Keratinocyte (primary cell): ENCODE data around the gene CELF5. TPM values are rescaled to one million over a fixed set of nuclear protein-coding genes. Genes with fewer than 3 reads are reported as not detected.

Experiments
- DNase-seq: peaks from one replicate; pipeline ENCODE4 v3.0.0-alpha.2; 2011; ENCODE audit warnings: low read depth, missing footprints, low spot score
- FAIRE-seq: peaks from 2 replicates; lab custom pipeline; 2011; peaks lifted over from hg19 to GRCh38; lab: Jason Lieb, UNC
- H2AFZ ChIP-seq: 2 replicates; pipeline ENCODE4 v1.6.0; 2012; ENCODE audit warnings: low read length, control low read depth, inconsistent platforms; ENCODE audit not compliant: control insufficient read depth
- H3K27ac ChIP-seq: 2 replicates; pipeline ENCODE4 v1.5.1; 2011; ENCODE audit warnings: low read length; ENCODE audit not compliant: control insufficient read depth, insufficient read depth
- H3K27me3 ChIP-seq: 3 replicates; pipeline ENCODE4 v1.6.0; 2011; ENCODE audit warnings: low read length; ENCODE audit not compliant: control insufficient read depth, insufficient read depth; ENCODE audit errors: extremely low read depth
- H3K36me3 ChIP-seq, 2 experiments: 2 replicates in 1 of 2; 3 replicates in 1 of 2; pipeline ENCODE4 v1.5.1; 2011; ENCODE audit warnings: low read length in 2 of 2, mild to moderate bottlenecking in 1 of 2; ENCODE audit not compliant: control insufficient read depth in 2 of 2, insufficient read depth in 2 of 2; ENCODE audit errors: extremely low read depth in 1 of 2
- H3K4me1 ChIP-seq: 3 replicates; pipeline ENCODE4 v1.5.1; 2011; ENCODE audit warnings: low read length; ENCODE audit not compliant: control insufficient read depth, insufficient read depth; ENCODE audit errors: extremely low read depth
- H3K4me2 ChIP-seq: 3 replicates; pipeline ENCODE4 v1.6.0; 2011; ENCODE audit warnings: low read depth, low read length; ENCODE audit not compliant: control insufficient read depth, insufficient read depth; ENCODE audit errors: extremely low read depth
- H3K4me3 ChIP-seq, 3 experiments: fragments of 200-600 bp in 1 of 3; sonication (generic) in 1 of 3; 2 replicates in 2 of 3; 3 replicates in 1 of 3; pipeline ENCODE4 v1.5.1; 2011 to 2016; ENCODE audit warnings: low read length in 3 of 3, mild to moderate bottlenecking in 3 of 3, control low read depth in 2 of 3, inconsistent platforms in 1 of 3, low read depth in 1 of 3, mixed read lengths in 1 of 3, mixed run types in 1 of 3, moderate library complexity in 1 of 3; ENCODE audit not compliant: control insufficient read depth in 2 of 3, insufficient read depth in 2 of 3; ENCODE audit errors: extremely low read depth in 1 of 3
- H3K79me2 ChIP-seq: 2 replicates; pipeline ENCODE4 v1.6.0; 2012; ENCODE audit warnings: low read length; ENCODE audit not compliant: control insufficient read depth, insufficient read depth
- H3K9ac ChIP-seq: 3 replicates; pipeline ENCODE4 v1.6.0; 2011; ENCODE audit warnings: low read length; ENCODE audit not compliant: control insufficient read depth, insufficient read depth; ENCODE audit errors: extremely low read depth
- H3K9me1 ChIP-seq: 3 replicates; pipeline ENCODE4 v1.6.0; 2011; ENCODE audit warnings: low read length; ENCODE audit not compliant: control insufficient read depth, insufficient read depth; ENCODE audit errors: extremely low read depth
- H3K9me3 ChIP-seq: 2 replicates; pipeline ENCODE4 v1.5.1; 2012; ENCODE audit warnings: low read depth, low read length; ENCODE audit not compliant: control insufficient read depth
- H4K20me1 ChIP-seq: 3 replicates; pipeline ENCODE4 v1.6.0; 2011; ENCODE audit warnings: low read length; ENCODE audit not compliant: control insufficient read depth, insufficient read depth; ENCODE audit errors: extremely low read depth
- EZH2 ChIP-seq: IDR thresholded peaks from one replicate; pipeline ENCODE4 v1.6.1; 2012; ENCODE audit warnings: inconsistent platforms, mild to moderate bottlenecking, low read length, moderate library complexity
- dilution Hi-C: fragments of 300-500 bp; cut with MboI; formaldehyde crosslinking; loops from one replicate; pipeline ENCODE4 v1.7.0; 2020; ENCODE audit warnings: low sequenced_read_pairs; ENCODE audit not compliant: extremely low pct_ligation_motif_present
- polyA plus RNA-seq, 5 experiments: library from polyadenylated mRNA; depleted of rRNA in 3 of 5; stranded (reverse) in 3 of 5; stranded (forward) in 1 of 5; unstranded in 1 of 5; fragments of >200 nt; gene quantifications; 1 replicate in 1 of 5; 2 replicates in 3 of 5; 3 replicates in 1 of 5; pipeline versions ENCODE4 v1.2.1 to v1.2.3, GENCODE V29; 2011 to 2012; ENCODE audit warnings: missing spikeins in 2 of 5, low read depth in 1 of 5, low replicate concordance in 1 of 5
- TF ChIP-seq, protein P1 (sequence below), 3 experiments: IDR thresholded peaks in 1 of 3; conservative IDR thresholded peaks in 1 of 3; optimal IDR thresholded peaks in 1 of 3; 2 replicates in 2 of 3; 3 replicates in 1 of 3; pipeline versions ENCODE3 to v1.5.1; 2011; ENCODE audit warnings: low read length in 3 of 3, mild to moderate bottlenecking in 3 of 3, moderate library complexity in 2 of 3, control low read depth in 1 of 3, inconsistent platforms in 1 of 3; ENCODE audit not compliant: insufficient read depth in 2 of 3; ENCODE audit errors: extremely low read depth in 1 of 3

CELF5 gene
- polyA plus RNA-seq, 1 donor (not counting 4 experiments of a cell fraction or from before 2014, with no cell fraction given): 0.04 TPM

DNA sequence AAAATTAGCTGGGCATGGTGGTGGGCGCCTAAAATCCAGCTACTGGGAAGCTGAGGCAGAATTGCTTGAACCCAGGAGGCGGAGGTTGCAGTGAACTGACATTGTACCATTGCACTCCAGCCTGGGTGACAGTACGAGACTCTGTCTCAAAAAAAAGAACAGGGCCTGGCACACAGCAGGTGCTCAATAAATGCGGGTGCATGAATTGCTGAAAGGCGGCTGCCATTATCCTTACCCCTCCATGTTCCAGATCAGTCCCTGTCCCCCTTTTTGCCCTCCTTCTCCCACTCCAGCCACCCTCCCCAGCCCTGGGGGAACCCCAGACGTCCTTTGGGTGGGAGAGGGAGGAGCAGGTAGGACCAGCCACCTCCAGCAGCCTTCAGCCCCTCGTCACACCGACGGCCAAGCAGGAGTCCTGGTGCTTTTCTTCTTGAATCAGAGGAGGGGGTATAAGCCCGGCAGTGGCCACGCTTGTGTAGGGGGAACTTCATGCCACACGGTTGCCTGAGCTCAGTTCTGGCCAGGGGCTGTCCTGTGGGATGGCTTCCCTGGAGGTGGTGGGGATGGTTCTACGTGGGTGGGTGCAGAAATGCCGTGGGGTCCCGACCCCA, 121.5 kb downstream of the CELF5 start:
- Histone ChIP-seq H3K9me1 (no peaks in the 10 kb centered on the region), H3K79me2 (no peaks in the 10 kb centered on the region), H3K27ac (peak overlapping the region; percentile 14), H3K4me3 (no peak overlapping the region), H3K36me3 (no peaks in the 10 kb centered on the region), H3K4me2 (peak overlapping the region; percentile 50), H3K9ac (peak overlapping the region; percentile 50), H3K9me3 (no peaks in the 10 kb centered on the region), H3K27me3 (no peaks in the 10 kb centered on the region), H2AFZ (peak overlapping the region; percentile 78), H4K20me1 (no peaks in the 10 kb centered on the region), H3K4me1 (peaks cover 18% of the 10 kb centered on the region)
- dilution Hi-C loops: no loop called here
- FAIRE-seq: no peak
- no peak for TF ChIP-seq EZH2
- TF ChIP-seq, protein P1, sequence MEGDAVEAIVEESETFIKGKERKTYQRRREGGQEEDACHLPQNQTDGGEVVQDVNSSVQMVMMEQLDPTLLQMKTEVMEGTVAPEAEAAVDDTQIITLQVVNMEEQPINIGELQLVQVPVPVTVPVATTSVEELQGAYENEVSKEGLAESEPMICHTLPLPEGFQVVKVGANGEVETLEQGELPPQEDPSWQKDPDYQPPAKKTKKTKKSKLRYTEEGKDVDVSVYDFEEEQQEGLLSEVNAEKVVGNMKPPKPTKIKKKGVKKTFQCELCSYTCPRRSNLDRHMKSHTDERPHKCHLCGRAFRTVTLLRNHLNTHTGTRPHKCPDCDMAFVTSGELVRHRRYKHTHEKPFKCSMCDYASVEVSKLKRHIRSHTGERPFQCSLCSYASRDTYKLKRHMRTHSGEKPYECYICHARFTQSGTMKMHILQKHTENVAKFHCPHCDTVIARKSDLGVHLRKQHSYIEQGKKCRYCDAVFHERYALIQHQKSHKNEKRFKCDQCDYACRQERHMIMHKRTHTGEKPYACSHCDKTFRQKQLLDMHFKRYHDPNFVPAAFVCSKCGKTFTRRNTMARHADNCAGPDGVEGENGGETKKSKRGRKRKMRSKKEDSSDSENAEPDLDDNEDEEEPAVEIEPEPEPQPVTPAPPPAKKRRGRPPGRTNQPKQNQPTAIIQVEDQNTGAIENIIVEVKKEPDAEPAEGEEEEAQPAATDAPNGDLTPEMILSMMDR (optimal IDR thresholded peaks at IDR 0.05 in 1 of 3, IDR thresholded peaks at IDR 0.05 in 1 of 3, conservative IDR thresholded peaks at IDR 0.05 in 1 of 3; ENCODE audit: extremely low read depth in 1 of 3, insufficient read depth in 2 of 3, low read length in 3 of 3): no peak
- no peak for DNase-seq

Other genes starting within 250 kb of the CELF5 start
- 0.41 to 1.2 TPM (median 0.43 TPM) in 3 replicates for gene TLE6, start 247.1 kb upstream of the CELF5 start, polyA plus RNA-seq
- 0.70 to 1.0 TPM (median 0.88 TPM) in 3 replicates for gene TLE2, start 195.4 kb upstream of the CELF5 start, polyA plus RNA-seq
- 249 to 337 TPM (median 316 TPM) in 3 replicates for gene TLE5, start 162.2 kb upstream of the CELF5 start, polyA plus RNA-seq
- gene GNA11, start 130.3 kb upstream of the CELF5 start, polyA plus RNA-seq: 12.7 to 47.8 TPM (median 17.6 TPM) in 3 replicates
- 60.0 to 77.0 TPM (median 71.9 TPM) in 3 replicates for gene GNA15, start 88.6 kb upstream of the CELF5 start, polyA plus RNA-seq
- gene S1PR4, start 45.9 kb upstream of the CELF5 start, polyA plus RNA-seq: 0.08 to 0.14 TPM in 2 of 3 replicates, not detected in the other
- gene NCLN, start 38.7 kb upstream of the CELF5 start, polyA plus RNA-seq: 40.5 to 72.7 TPM (median 72.1 TPM) in 3 replicates
- gene NFIC, start 141.9 kb downstream of the CELF5 start, polyA plus RNA-seq: 1.8 to 7.6 TPM (median 2.4 TPM) in 3 replicates